HG03558 (cell line): ENCODE measurements around the gene TCEAL7.
"Not testable (repeated sequence)": the region's sequence is repeated elsewhere in the genome, so short reads cannot be mapped to it uniquely, and the experiment has no call there.

Experiments
- ATAC-seq: cut with Tn5 transposase; IDR thresholded peaks from one replicate; pipeline ENCODE4 v1.9.1; 2021; ENCODE audit warnings: moderate number of reproducible peaks; ENCODE audit not compliant: unreplicated experiment; ENCODE audit errors: extremely low read depth

The TCEAL7 gene, protein sequence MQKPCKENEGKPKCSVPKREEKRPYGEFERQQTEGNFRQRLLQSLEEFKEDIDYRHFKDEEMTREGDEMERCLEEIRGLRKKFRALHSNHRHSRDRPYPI

DNA sequence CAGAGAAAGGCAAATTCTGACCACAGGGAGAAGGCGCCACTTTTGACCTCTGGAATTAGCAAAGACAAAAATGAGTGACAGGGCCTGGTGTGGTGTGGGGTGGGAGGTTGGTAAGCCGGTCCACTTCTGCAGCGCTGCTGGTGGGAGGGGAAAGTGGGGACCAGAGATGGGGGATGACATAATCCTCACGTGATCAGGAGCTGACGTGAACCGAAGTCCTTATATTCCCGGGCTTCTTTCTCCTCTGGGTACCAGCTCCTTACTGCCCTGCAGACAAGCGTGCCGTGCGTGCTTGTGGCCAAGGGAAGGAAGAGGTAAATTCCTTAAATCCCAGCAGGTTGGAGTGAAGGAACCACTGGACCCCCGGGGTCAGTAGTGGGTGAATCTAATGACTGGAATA is at the start of gene TCEAL7:
TSS of gene TCEAL7 (plus strand) at position 249 of the 400 bp plus-strand sequence. CDS start 1,165 bp downstream, outside the sequence.
- no peak for ATAC-seq

DNA sequence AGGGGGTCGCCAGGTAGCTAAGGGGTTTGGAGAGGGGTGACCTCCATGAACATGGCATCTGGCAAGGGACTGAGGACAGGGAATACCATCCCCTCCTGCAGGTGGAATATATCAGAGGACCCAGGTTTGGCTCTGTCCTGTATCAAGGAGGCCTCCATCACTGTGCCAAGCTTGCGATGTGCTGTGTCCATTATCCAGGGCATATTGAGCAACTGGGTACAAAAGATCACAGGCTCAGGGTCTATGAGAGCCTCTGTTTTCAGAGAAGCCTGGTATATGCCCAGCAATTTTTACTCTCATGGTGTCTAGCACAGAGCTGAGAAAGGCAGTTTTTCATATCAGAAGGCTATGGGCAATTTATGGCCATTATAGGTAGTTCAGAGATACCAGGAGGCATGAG is 36.9 kb upstream of the TCEAL7 start:
- no peak for ATAC-seq

- ATAC-seq: no peak
Measured at GRCh38 chrX:103304705-103305104, 25.3 kb upstream of the TCEAL7 start.

- ATAC-seq: not testable (repeated sequence)
Measured at GRCh38 chrX:103305666-103306065, 24.4 kb upstream of the TCEAL7 start.

DNA sequence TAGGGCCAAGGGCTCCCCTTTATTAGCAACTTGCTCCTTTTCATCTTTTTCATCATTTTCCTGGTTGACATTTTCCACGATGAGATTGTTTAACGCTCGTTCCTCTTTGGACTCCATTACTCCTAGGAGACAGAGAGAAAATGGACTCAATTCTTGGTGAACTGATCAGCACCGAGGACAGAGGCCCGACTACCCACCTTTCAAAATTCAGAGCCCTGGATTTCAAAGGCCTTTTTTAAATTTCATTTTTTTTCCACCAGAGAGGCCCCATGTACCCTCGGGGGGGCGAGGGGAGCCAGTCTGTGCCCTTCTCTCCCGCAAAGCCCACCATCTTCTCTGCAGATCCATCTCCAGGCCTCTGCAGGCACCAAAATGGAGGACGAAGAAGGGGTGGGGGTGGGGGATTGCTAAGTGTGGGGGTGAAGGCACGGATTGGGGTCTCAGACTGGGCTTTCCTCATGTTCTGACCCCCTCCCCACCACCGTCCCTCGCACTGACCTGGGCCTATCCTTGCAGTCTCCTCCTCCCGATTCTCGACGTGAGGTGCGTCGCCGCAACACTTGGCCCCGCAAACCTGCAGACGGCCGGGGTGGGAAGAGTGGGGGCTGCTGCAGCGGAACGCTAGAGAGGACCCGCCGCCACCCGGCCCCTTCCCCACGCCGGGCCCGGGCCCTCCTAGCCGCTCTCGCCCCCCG is 20.0 kb upstream of the TCEAL7 start:
- ATAC-seq: no peak

- no peak for ATAC-seq
Measured at GRCh38 chrX:103310555-103311398, 19.3 kb upstream of the TCEAL7 start, which contains the start of gene BEX2. TSS of gene BEX2 (minus strand) at chrX:103310990. CDS start at chrX:103309976, 1,014 bp downstream.

DNA sequence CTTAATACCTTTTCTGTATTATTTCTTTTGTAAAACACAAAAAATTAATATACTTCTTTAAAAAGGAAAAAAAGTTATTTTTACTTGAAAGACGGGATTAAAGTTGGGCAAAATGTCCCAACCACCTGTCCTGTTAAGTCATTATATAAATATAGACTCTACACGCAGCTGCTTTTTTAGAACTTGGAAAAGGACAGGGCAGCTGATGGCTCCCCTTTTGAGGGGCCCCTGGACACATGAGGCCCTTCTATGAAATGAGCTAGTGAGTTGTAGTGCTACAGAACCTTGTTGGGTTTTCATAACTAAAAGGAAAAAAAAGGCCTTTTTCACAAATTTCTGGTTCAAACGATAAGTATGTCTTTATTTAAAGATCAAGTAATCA is 18.6 kb upstream of the TCEAL7 start:
- ATAC-seq: no peak

- no peak for ATAC-seq
Measured at GRCh38 chrX:103330681-103331288, 746 bp downstream of the TCEAL7 start.

- ATAC-seq: no peak
Measured at GRCh38 chrX:103338663-103339062, 8.6 kb downstream of the TCEAL7 start.

DNA sequence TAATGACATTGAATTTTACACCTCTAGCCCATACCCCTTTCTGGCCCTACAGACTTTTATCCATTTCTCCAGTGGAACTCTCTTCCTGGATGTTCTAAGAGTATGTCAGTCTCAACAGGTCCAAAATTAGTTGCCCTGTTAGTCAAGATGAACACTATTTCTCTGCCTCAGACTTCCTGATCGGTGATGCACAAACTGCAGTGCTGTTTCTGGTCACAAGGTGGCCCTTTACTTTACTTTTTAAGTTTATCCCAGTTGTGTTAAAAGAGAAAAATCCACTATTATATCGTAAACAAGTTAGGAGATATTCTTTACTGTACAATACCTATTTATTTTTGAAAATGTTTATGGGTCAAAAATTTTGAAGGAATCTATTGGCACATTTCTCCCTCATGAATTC is 13.1 kb downstream of the TCEAL7 start:
- ATAC-seq: no peak

DNA sequence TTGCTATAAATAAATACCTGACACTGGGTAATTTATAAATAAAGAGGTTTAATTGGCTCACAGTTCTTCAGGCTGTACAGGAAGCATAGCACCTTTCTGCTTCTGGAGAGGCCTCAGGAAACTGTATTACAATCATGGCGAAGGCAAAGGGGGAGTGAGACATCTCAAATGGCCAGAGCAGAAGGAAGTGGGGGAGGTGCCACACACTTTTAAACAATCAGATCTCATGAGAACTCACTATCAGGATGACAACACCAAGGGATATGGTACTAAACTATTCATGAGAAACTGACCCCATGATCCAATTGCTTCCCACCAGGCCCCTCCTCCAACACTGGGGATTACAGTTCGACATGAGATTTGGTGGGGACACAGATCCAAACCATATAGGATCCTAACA is 14.6 kb downstream of the TCEAL7 start:
- ATAC-seq: no peak

- no peak for ATAC-seq
Measured at GRCh38 chrX:103347682-103348397, 17.8 kb downstream of the TCEAL7 start.

- ATAC-seq: no peak
Measured at GRCh38 chrX:103356130-103356798, 26.2 kb downstream of the TCEAL7 start, which contains the start of gene TCEAL9. TSS of gene TCEAL9 (plus strand) at chrX:103356506. CDS start at chrX:103357685, 1,179 bp downstream.

- no peak for ATAC-seq
Measured at GRCh38 chrX:103356858-103357257, 26.8 kb downstream of the TCEAL7 start.

GRCh38 chrX:103357871-103358270 is 27.8 kb downstream of the TCEAL7 start:
- ATAC-seq: no peak

DNA sequence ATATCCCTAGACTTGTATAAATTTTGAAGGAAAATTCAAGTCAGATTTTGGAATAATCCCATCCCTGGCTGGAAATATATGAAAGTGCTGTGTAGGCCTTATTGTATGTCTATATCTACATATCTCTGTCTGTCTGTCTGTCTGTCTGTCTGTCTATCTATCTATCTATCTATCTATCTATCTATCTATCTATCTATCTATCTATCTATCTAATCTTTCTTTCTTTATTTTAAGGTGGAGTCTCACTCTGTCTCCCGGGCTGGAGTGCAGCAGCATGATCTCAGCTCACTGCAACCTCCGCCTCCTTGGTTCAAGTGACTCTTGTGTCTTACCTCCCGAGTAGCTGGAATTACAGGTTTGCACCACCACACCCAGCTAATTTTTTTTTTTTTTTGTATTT is 29.6 kb downstream of the TCEAL7 start:
- not testable (repeated sequence) for ATAC-seq

DNA sequence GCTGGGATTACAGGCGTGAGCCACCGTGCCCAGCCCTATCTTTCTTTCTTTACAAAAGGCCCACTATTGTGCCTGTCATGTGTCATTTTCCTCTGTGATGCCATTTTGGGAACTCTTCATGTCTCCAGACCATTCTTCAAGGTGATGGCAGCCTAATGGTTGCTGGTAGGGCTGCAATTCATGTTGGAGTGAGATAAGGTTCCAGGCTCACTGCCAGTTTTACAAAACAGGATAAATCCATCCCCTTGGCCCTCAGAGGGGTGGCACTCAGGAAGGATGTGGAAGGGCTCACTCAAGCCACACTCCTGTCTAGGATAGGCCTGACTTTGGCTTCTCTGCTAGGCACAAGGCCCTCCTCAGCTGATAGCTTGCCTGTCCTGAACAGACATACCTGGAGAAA is 30.1 kb downstream of the TCEAL7 start:
- no peak for ATAC-seq

GRCh38 chrX:103360916-103361315 is 30.9 kb downstream of the TCEAL7 start:
- ATAC-seq: no peak

DNA sequence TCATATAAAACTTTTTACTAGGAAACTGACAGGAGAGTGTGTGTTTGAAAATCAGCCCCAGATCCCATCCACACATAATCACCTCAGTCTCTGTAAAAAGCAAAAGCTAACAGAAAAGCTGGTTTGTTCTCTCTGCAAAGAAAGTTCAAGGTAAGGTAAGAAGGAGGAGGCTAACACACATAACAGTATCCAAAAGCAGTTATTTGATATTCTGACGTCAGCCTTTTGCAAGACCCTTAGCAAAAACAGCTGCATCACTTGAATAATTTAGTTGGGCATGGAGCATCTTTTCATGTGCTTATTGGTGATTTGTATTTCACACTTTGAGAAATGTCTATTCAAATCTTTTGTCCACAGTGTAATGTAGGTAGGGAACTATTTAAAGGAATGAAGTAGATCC is 31.8 kb downstream of the TCEAL7 start:
- no peak for ATAC-seq

DNA sequence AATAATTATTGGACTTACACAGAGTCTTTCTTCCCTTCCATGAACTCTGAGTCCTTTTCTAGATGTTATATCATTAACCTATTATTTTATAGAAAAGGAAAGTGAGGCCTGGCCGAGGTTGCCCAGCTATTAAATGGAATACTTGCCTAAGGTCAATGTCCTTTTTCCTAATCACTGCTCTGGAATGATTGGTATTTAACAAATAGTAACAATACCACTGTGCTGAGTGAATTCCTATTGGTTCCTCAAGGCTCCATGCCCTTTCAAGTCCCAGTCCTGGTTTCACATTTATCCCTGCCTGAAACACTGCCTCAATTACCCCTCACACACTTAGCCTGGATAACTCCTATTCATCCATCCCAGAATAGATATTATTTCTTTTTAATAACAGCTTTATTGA is 32.4 kb downstream of the TCEAL7 start:
- no peak for ATAC-seq
